Left lung (tissue), 10 donors: ENCODE measurements around the gene RHEX. TPM values are rescaled to one million over a fixed set of nuclear protein-coding genes. Genes with fewer than 3 reads are reported as not detected.
"Not testable (repeated sequence)": the region's sequence is repeated elsewhere in the genome, so short reads cannot be mapped to it uniquely, and the experiment has no call there.

Experiments
- ATAC-seq: fragments of 200-7000 bp; cut with Tn5 transposase; one replicate; pipeline ENCODE4 v1.9.1; 2020; ENCODE audit warnings: moderate library complexity
- DNase-seq, 4 donors: peaks; one replicate each; pipeline ENCODE4 v3.0.0-alpha.2; 2013 to 2020
- H3K27ac ChIP-seq, 2 donors: fragments of 200-600 bp; sonication (generic) in 1 of 2; one replicate each; pipeline versions ENCODE4 v1.5.0 to v1.8.0; 2020 to 2021
- H3K27me3 ChIP-seq, 2 donors: fragments of 200-600 bp; sonication (generic) in 1 of 2; one replicate each; pipeline versions ENCODE4 v1.5.0 to v1.8.0; 2020 to 2021
- H3K36me3 ChIP-seq, 2 donors: fragments of 200-600 bp; sonication (generic) in 1 of 2; one replicate each; pipeline versions ENCODE4 v1.5.0 to v1.8.0; 2020 to 2021
- H3K4me1 ChIP-seq, 2 donors: fragments of 200-600 bp; one replicate each; pipeline ENCODE4 v1.8.0; 2021
- H3K4me3 ChIP-seq, 2 donors: fragments of 200-600 bp; sonication (generic) in 1 of 2; one replicate each; pipeline versions ENCODE4 v1.5.0 to v1.8.0; 2020 to 2021; ENCODE audit warnings: mild to moderate bottlenecking in 1 of 2
- H3K9me3 ChIP-seq, 2 donors: fragments of 200-600 bp; sonication (generic) in 1 of 2; one replicate each; pipeline versions ENCODE4 v1.5.0 to v1.8.0; 2020 to 2021
- CTCF ChIP-seq, 2 donors: fragments of 200-600 bp; sonication (generic) in 1 of 2; IDR thresholded peaks; one replicate each; pipeline versions ENCODE4 v1.5.0 to v1.8.0; 2021; ENCODE audit warnings: antibody characterized with exemption in 2 of 2
- intact Hi-C, 2 donors: fragments of 100-400 bp; cut with DNase I; formaldehyde crosslinking; loops; one replicate each; pipeline versions ENCODE4 v1.11.2 to v1.14.2; 2022
- polyA plus RNA-seq, 6 donors: library from polyadenylated mRNA; unstranded; fragments of 120-200 nt; gene quantifications; one replicate each; pipeline ENCODE4 v1.2.1, GENCODE V29; 2013; ENCODE audit not compliant: insufficient read length in 6 of 6
- total RNA-seq, 2 donors: library from RNA; stranded (reverse); fragmentation: NEBNext Ultra II Directional; extraction: Animal tissue kit (Norgen Biotek cat#: 25700); gene quantifications; one replicate each; pipeline ENCODE4 v1.2.1, GENCODE V29; 2021
- donor health status: DM: no; HTN: yes; CAD: no.
- donor health status: DM: no; HTN: no; CAD: no.

Gene RHEX
- total and polyA plus RNA-seq, 8 donors = 0.18 to 2.4 (median 0.32) TPM; not detected in 1

- intact Hi-C loops = no loop called here
- Histone ChIP-seq H3K4me3 (no peak overlapping the region), H3K36me3 (no peaks in the 10 kb centered on the region), H3K9me3 (no peaks in the 10 kb centered on the region), H3K27me3 (no peaks in the 10 kb centered on the region), H3K27ac (no peak overlapping the region), H3K4me1 (peaks cover 0 to 19% of the 10 kb centered on the region in 2 donors)
- no peak for DNase-seq
- no peak for ATAC-seq
- TF ChIP-seq CTCF (IDR thresholded peaks at IDR 0.05) = no peak
These were observed 3.7 kb upstream of the RHEX start for GRCh38 chr1:206049293-206049692.

- no peak for TF ChIP-seq CTCF (IDR thresholded peaks at IDR 0.05)
- H3K27ac ChIP-seq = no peak overlapping the region
- H3K4me3 ChIP-seq = no peak overlapping the region
- no peaks in the 10 kb centered on the region for H3K9me3 ChIP-seq
- H3K4me1 ChIP-seq = peaks cover 0 to 19% of the 10 kb centered on the region in 2 donors
- no peaks in the 10 kb centered on the region for H3K36me3 ChIP-seq
- ATAC-seq (no peak), DNase-seq (no peak)
- intact Hi-C loops = no loop called here
- H3K27me3 ChIP-seq = no peaks in the 10 kb centered on the region
These were observed 2.9 kb upstream of the RHEX start for GRCh38 chr1:206049919-206050600.

- Histone ChIP-seq H3K4me3 (no peak overlapping the region), H3K4me1 (peaks cover 0 to 19% of the 10 kb centered on the region in 2 donors), H3K36me3 (no peaks in the 10 kb centered on the region), H3K27me3 (no peaks in the 10 kb centered on the region), H3K27ac (no peak overlapping the region), H3K9me3 (no peaks in the 10 kb centered on the region)
- no peak for TF ChIP-seq CTCF (IDR thresholded peaks at IDR 0.05)
- ATAC-seq (peak; percentile 76), DNase-seq (peak in 1 of 4 donors; percentile 44)
- intact Hi-C loops = no loop called here
These were observed 2.2 kb upstream of the RHEX start for GRCh38 chr1:206050655-206051235.

GRCh38 chr1:206052231-206052865 is 625 bp upstream of the RHEX start:
- ATAC-seq, H3K4me3 ChIP-seq, H3K27ac ChIP-seq, H3K36me3 ChIP-seq, H3K27me3 ChIP-seq, H3K9me3 ChIP-seq, intact Hi-C loops, DNase-seq: not testable (repeated sequence)
- peaks cover 0 to 19% of the 10 kb centered on the region in 2 donors for H3K4me1 ChIP-seq

- H3K36me3 ChIP-seq, H3K4me3 ChIP-seq, H3K27me3 ChIP-seq, intact Hi-C loops, H3K9me3 ChIP-seq, H3K27ac ChIP-seq, ATAC-seq, DNase-seq: not testable (repeated sequence)
- H3K4me1 ChIP-seq = peaks cover 0 to 19% of the 10 kb centered on the region in 2 donors
These were observed 643 bp downstream of the RHEX start for GRCh38 chr1:206053616-206054015.

GRCh38 chr1:206055069-206055625 is 2.2 kb downstream of the RHEX start:
- H3K27ac ChIP-seq, H3K27me3 ChIP-seq, intact Hi-C loops, ATAC-seq, H3K4me1 ChIP-seq, H3K9me3 ChIP-seq, H3K36me3 ChIP-seq, H3K4me3 ChIP-seq: not testable (repeated sequence)
- DNase-seq = peak in 1 of 4 donors; percentile 53

GRCh38 chr1:206055639-206056323 is 2.8 kb downstream of the RHEX start:
- intact Hi-C loops, H3K36me3 ChIP-seq, H3K27me3 ChIP-seq, H3K9me3 ChIP-seq, H3K4me3 ChIP-seq, DNase-seq, H3K4me1 ChIP-seq, ATAC-seq, H3K27ac ChIP-seq: not testable (repeated sequence)

- H3K36me3 ChIP-seq, H3K9me3 ChIP-seq, intact Hi-C loops, ATAC-seq, H3K27me3 ChIP-seq, H3K27ac ChIP-seq, H3K4me3 ChIP-seq, DNase-seq, H3K4me1 ChIP-seq: not testable (repeated sequence)
These were observed 5.4 kb downstream of the RHEX start for GRCh38 chr1:206058289-206058926.
